WTC11 (cell line): ENCODE measurements around the gene TMEM63B. TPM values are rescaled to one million over a fixed set of nuclear protein-coding genes. Genes with fewer than 3 reads are reported as not detected.

Experiments
- ATAC-seq: fragments of 200-7000 bp; cut with Tn5 transposase; 2 replicates; pipeline ENCODE4 v1.10.0; 2021; ENCODE audit warnings: mild to moderate bottlenecking, moderate library complexity
- CTCF ChIA-PET: fragments of 300-600 bp; sonication (Branson Sonifier 250); formaldehyde crosslinking; loops from one replicate; lab custom pipeline; 2021; ENCODE audit warnings: antibody characterized with exemption; lab: Charles Lee
- POLR2A ChIA-PET: fragments of 350-600 bp; sonication (Branson Sonifier 250); formaldehyde crosslinking; loops from one replicate; lab custom pipeline; 2021; ENCODE audit warnings: antibody characterized with exemption; lab: Charles Lee
- DNase-seq: peaks from one replicate; pipeline ENCODE4 v3.0.0; 2021; ENCODE audit warnings: low spot score
- H3K27ac Mint-ChIP-seq: 2 replicates; pipeline ENCODE4 v1.8.0; 2021; ENCODE audit warnings: mixed read lengths
- H3K27me3 Mint-ChIP-seq: 2 replicates; pipeline ENCODE4 v1.8.0; 2021; ENCODE audit warnings: low read depth, mild to moderate bottlenecking, moderate library complexity, mixed read lengths
- H3K36me3 Mint-ChIP-seq: 2 replicates; pipeline ENCODE4 v1.8.0; 2021; ENCODE audit warnings: mixed read lengths
- H3K4me1 Mint-ChIP-seq: 2 replicates; pipeline ENCODE4 v1.8.0; 2022; ENCODE audit warnings: mixed read lengths
- H3K4me3 Mint-ChIP-seq: 2 replicates; pipeline ENCODE4 v1.8.0; 2021; ENCODE audit warnings: mild to moderate bottlenecking, moderate library complexity, mixed read lengths
- H3K9me3 Mint-ChIP-seq: 2 replicates; pipeline ENCODE4 v1.8.0; 2021; ENCODE audit warnings: mixed read lengths
- CBFB ChIP-seq: sonication (generic); formaldehyde crosslinking; IDR thresholded peaks from 2 replicates; pipeline ENCODE4 v1.8.1; 2022; ENCODE audit warnings: mild to moderate bottlenecking, low read depth, missing genetic modification reagents
- CREB1 ChIP-seq: sonication (generic); formaldehyde crosslinking; IDR thresholded peaks from 2 replicates; pipeline ENCODE4 v1.8.0; 2023; ENCODE audit warnings: mild to moderate bottlenecking, missing genetic modification reagents
- ELF4 ChIP-seq: sonication (generic); formaldehyde crosslinking; IDR thresholded peaks from 2 replicates; pipeline ENCODE4 v1.8.1; 2022; ENCODE audit warnings: low read depth, mild to moderate bottlenecking, moderate library complexity, missing genetic modification reagents
- ERG ChIP-seq: fragments of 250-450 bp; sonication (Bioruptor Pico); IDR thresholded peaks from 2 replicates; pipeline ENCODE4 v1.8.0; 2021; ENCODE audit warnings: mild to moderate bottlenecking
- FOXJ3 ChIP-seq: sonication (generic); formaldehyde crosslinking; IDR thresholded peaks from 2 replicates; pipeline ENCODE4 v1.9.0; 2021; ENCODE audit warnings: missing genetic modification reagents, mild to moderate bottlenecking, borderline replicate concordance
- GRHL2 ChIP-seq: fragments of 250-450 bp; sonication (Bioruptor Pico); IDR thresholded peaks from 2 replicates; pipeline ENCODE4 v1.8.0; 2022; ENCODE audit warnings: mild to moderate bottlenecking, moderate library complexity; ENCODE audit not compliant: insufficient replicate concordance, severe bottlenecking
- KAT7 ChIP-seq: sonication (generic); formaldehyde crosslinking; IDR thresholded peaks from 2 replicates; pipeline ENCODE4 v1.8.1; 2023; ENCODE audit warnings: missing genetic modification reagents, mild to moderate bottlenecking, borderline replicate concordance
- NFYB ChIP-seq: sonication (generic); formaldehyde crosslinking; conservative IDR thresholded peaks from 2 replicates; pipeline ENCODE4 v1.8.0; 2022; ENCODE audit warnings: low read depth, missing genetic modification reagents
- RELA ChIP-seq: sonication (generic); formaldehyde crosslinking; IDR thresholded peaks from 2 replicates; pipeline ENCODE4 v1.8.1; 2022; ENCODE audit warnings: missing genetic modification reagents, mild to moderate bottlenecking, borderline replicate concordance
- TEAD1 ChIP-seq: sonication (generic); formaldehyde crosslinking; IDR thresholded peaks from 2 replicates; pipeline ENCODE4 v1.8.0; 2022; ENCODE audit warnings: mild to moderate bottlenecking, missing genetic modification reagents
- ZNF263 ChIP-seq: sonication (generic); formaldehyde crosslinking; IDR thresholded peaks from 2 replicates; pipeline ENCODE4 v1.8.1; 2022; ENCODE audit warnings: low read depth, mild to moderate bottlenecking, moderate library complexity, missing genetic modification reagents
- ZNF512 ChIP-seq: sonication (generic); formaldehyde crosslinking; IDR thresholded peaks from 2 replicates; pipeline ENCODE4 v1.8.1; 2022; ENCODE audit warnings: missing genetic modification reagents, borderline replicate concordance
- total RNA-seq: library from RNA; stranded (reverse); gene quantifications from 3 replicates; pipeline ENCODE4 v1.2.3, GENCODE V29; 2021
- TF ChIP-seq, protein P1 (sequence below): sonication (generic); formaldehyde crosslinking; IDR thresholded peaks from 2 replicates; pipeline ENCODE4 v1.8.0; 2023; ENCODE audit warnings: missing genetic modification reagents, mild to moderate bottlenecking, borderline replicate concordance
- TF ChIP-seq, protein P2 (sequence below): fragments of 250-450 bp; sonication (Bioruptor Pico); IDR thresholded peaks from 2 replicates; pipeline ENCODE4 v1.9.0; 2021; ENCODE audit warnings: mild to moderate bottlenecking

TMEM63B gene
- total RNA-seq, 1 experiment from 2014 or later: 72.8 TPM

DNA sequence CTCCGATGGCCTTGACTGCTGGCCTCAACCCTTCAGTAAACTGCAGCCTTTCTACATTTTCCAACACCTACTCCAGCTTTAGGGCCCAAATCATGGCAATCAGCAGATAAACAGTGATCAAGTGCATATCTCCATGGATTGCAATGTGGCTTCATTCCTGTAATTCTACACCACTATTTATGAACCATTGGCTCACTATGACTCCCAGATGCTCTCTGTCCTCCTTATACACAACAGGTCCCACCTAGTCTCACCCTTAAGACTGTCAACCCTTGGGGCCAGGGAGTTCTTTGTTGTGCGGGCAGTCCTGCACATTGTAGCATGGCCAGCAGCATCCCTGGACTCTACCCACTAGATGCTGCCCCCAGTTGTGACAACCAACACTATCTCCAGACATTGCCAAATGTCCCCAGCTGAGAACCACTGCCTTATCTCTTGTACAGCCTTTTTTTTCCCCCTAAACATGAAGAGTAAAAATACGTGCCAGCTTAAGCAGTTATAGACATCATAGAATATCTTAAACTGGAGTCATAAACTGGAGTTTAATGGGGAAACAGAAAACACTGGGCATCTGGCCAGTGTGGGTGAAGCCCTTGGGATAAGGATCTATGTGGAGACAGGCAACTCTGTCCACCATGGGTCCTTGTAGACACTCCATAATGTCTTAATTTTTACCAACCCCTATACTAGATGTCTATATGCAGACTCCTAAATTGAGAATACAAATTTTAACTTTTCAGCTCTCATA, 21.2 kb upstream of the TMEM63B start (continued):
- TF ChIP-seq, protein P1, sequence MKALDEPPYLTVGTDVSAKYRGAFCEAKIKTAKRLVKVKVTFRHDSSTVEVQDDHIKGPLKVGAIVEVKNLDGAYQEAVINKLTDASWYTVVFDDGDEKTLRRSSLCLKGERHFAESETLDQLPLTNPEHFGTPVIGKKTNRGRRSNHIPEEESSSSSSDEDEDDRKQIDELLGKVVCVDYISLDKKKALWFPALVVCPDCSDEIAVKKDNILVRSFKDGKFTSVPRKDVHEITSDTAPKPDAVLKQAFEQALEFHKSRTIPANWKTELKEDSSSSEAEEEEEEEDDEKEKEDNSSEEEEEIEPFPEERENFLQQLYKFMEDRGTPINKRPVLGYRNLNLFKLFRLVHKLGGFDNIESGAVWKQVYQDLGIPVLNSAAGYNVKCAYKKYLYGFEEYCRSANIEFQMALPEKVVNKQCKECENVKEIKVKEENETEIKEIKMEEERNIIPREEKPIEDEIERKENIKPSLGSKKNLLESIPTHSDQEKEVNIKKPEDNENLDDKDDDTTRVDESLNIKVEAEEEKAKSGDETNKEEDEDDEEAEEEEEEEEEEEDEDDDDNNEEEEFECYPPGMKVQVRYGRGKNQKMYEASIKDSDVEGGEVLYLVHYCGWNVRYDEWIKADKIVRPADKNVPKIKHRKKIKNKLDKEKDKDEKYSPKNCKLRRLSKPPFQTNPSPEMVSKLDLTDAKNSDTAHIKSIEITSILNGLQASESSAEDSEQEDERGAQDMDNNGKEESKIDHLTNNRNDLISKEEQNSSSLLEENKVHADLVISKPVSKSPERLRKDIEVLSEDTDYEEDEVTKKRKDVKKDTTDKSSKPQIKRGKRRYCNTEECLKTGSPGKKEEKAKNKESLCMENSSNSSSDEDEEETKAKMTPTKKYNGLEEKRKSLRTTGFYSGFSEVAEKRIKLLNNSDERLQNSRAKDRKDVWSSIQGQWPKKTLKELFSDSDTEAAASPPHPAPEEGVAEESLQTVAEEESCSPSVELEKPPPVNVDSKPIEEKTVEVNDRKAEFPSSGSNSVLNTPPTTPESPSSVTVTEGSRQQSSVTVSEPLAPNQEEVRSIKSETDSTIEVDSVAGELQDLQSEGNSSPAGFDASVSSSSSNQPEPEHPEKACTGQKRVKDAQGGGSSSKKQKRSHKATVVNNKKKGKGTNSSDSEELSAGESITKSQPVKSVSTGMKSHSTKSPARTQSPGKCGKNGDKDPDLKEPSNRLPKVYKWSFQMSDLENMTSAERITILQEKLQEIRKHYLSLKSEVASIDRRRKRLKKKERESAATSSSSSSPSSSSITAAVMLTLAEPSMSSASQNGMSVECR (CRISPR knock-in tag): no peak

- TF ChIP-seq ZNF263 (CRISPR knock-in tag): no peak
- no peak for TF ChIP-seq ERG (CRISPR knock-in tag)
- TF ChIP-seq, protein P1 (CRISPR knock-in tag): no peak
- no peak for TF ChIP-seq FOXJ3 (CRISPR knock-in tag)
- TF ChIP-seq, all 79 proteins: peak for 0
- POLR2A ChIA-PET: no interaction called here
- DNase-seq: no peak
- Mint-ChIP-seq H3K4me3 (no peak overlapping the region), H3K9me3 (no peaks in the 10 kb centered on the region), H3K36me3 (peaks cover 66% of the 10 kb centered on the region), H3K4me1 (peaks cover 8% of the 10 kb centered on the region; the same call in 1 of the 2 replicates), H3K27ac (peak overlapping the region; percentile 26; the same call in 1 of the 2 replicates), H3K27me3 (no peaks in the 10 kb centered on the region)
- ATAC-seq: no peak
- CTCF ChIA-PET: no interaction called here
Measured at GRCh38 chr6:44107017-44107416, 20.3 kb upstream of the TMEM63B start.

GRCh38 chr6:44108471-44108870, 18.9 kb upstream of the TMEM63B start:
- H3K9me3 Mint-ChIP-seq: no peaks in the 10 kb centered on the region
- no peaks in the 10 kb centered on the region for H3K4me1 Mint-ChIP-seq
- ATAC-seq: no peak
- H3K27me3 Mint-ChIP-seq: no peaks in the 10 kb centered on the region
- no peak overlapping the region for H3K27ac Mint-ChIP-seq
- no peak for DNase-seq
- H3K4me3 Mint-ChIP-seq: no peak overlapping the region
- CTCF ChIA-PET: interaction anchor here (1.1 kb wide), 1 partner anchor 12 kb away, joined by 4 read pairs; no protein-coding TSS in a partner anchor
- H3K36me3 Mint-ChIP-seq: peaks cover 76% of the 10 kb centered on the region
- POLR2A ChIA-PET: no interaction called here
- no peak for TF ChIP-seq CBFB (CRISPR knock-in tag)
- no peak for TF ChIP-seq NFYB (CRISPR knock-in tag)
- TF ChIP-seq CREB1 (CRISPR knock-in tag): no peak
- TF ChIP-seq KAT7 (CRISPR knock-in tag): no peak
- TF ChIP-seq, protein P2, sequence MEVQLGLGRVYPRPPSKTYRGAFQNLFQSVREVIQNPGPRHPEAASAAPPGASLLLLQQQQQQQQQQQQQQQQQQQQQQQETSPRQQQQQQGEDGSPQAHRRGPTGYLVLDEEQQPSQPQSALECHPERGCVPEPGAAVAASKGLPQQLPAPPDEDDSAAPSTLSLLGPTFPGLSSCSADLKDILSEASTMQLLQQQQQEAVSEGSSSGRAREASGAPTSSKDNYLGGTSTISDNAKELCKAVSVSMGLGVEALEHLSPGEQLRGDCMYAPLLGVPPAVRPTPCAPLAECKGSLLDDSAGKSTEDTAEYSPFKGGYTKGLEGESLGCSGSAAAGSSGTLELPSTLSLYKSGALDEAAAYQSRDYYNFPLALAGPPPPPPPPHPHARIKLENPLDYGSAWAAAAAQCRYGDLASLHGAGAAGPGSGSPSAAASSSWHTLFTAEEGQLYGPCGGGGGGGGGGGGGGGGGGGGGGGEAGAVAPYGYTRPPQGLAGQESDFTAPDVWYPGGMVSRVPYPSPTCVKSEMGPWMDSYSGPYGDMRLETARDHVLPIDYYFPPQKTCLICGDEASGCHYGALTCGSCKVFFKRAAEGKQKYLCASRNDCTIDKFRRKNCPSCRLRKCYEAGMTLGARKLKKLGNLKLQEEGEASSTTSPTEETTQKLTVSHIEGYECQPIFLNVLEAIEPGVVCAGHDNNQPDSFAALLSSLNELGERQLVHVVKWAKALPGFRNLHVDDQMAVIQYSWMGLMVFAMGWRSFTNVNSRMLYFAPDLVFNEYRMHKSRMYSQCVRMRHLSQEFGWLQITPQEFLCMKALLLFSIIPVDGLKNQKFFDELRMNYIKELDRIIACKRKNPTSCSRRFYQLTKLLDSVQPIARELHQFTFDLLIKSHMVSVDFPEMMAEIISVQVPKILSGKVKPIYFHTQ (CRISPR knock-in tag): no peak
- TF ChIP-seq ELF4 (CRISPR knock-in tag): no peak
- TF ChIP-seq ZNF512 (CRISPR knock-in tag): no peak
- TF ChIP-seq RELA: no peak
- no peak for TF ChIP-seq GRHL2 (CRISPR knock-in tag)
- no peak for TF ChIP-seq TEAD1 (CRISPR knock-in tag)
